Cardiac septum (tissue), 1 donor: ENCODE measurements around the gene PABPC1L. TPM values are rescaled to one million over a fixed set of nuclear protein-coding genes. Genes with fewer than 3 reads are reported as not detected.
A peak's percentile ranks its signal among the peaks of the same experiment; 100 is the strongest.

Experiments
- DNase-seq: peaks from one replicate; pipeline ENCODE4 v3.0.0-alpha.2; 2020; ENCODE audit warnings: low spot score
- intact Hi-C: fragments of 100-400 bp; cut with DNase I; formaldehyde crosslinking; loops from one replicate; pipeline ENCODE4 v1.14.0; 2022
- total RNA-seq: library from RNA; stranded (reverse); fragmentation: NEBNext Ultra II Directional; extraction: Animal tissue kit (Norgen Biotek cat#: 25700); gene quantifications from one replicate; pipeline ENCODE4 v1.2.1, GENCODE V29; 2021
- donor health status: DM: no; HTN: no; CAD: no.

PABPC1L gene
- total RNA-seq, 1 donor from 2014 or later = 4.7 TPM

- intact Hi-C loops = no loop called here
- no peak for DNase-seq
These were observed 13.3 kb upstream of the PABPC1L start for GRCh38 chr20:44896583-44896982.

GRCh38 chr20:44897133-44897532 is 12.7 kb upstream of the PABPC1L start:
- no peak for DNase-seq
- intact Hi-C loops = no loop called here

- intact Hi-C loops = no loop called here
- no peak for DNase-seq
These were observed 9.5 kb upstream of the PABPC1L start for GRCh38 chr20:44900231-44900854.

DNA sequence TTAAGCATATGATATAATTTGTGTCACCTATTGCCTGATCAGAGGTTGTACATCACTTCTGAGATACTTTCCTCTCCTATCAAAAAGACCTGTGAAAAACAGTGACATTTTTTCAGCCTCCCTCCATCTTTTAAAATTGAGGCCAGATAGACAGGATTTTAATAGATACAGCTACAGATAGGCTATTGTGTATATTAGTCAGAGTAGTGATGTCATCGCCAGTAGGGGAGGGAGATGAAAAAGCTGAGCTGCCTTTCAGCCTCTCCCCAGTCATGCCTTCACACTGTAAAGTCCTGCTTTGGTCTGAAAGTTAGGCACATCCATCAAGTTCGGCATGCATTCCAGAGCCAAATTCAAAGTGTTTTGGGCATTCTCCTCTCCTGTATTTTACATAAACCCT is 7.9 kb upstream of the PABPC1L start:
- intact Hi-C loops = no loop called here
- DNase-seq = no peak

DNA sequence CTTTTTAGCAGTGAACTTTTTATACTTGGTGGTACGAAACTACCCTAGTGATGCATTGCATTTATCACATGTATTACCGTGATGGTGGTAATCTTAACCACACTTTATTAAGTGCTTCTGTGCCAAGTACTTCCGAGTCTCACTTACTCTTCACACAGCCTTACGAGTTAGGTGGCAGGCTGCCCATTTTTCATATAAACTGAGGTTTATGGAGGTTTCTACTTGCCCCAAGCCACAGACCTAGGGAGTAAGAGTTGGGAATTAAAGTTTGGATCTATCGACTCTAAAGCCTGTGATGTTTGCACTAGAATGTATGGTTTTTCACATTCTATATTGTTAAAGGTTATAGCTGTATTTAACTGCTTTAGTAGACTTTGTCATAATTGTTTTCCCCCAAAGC is 5.5 kb upstream of the PABPC1L start:
- intact Hi-C loops = no loop called here
- DNase-seq = no peak

- DNase-seq = no peak
- intact Hi-C loops = no loop called here
These were observed 631 bp upstream of the PABPC1L start for GRCh38 chr20:44908987-44909871.

GRCh38 chr20:44910690-44911262 is 916 bp downstream of the PABPC1L start:
- intact Hi-C loops = no loop called here

DNA sequence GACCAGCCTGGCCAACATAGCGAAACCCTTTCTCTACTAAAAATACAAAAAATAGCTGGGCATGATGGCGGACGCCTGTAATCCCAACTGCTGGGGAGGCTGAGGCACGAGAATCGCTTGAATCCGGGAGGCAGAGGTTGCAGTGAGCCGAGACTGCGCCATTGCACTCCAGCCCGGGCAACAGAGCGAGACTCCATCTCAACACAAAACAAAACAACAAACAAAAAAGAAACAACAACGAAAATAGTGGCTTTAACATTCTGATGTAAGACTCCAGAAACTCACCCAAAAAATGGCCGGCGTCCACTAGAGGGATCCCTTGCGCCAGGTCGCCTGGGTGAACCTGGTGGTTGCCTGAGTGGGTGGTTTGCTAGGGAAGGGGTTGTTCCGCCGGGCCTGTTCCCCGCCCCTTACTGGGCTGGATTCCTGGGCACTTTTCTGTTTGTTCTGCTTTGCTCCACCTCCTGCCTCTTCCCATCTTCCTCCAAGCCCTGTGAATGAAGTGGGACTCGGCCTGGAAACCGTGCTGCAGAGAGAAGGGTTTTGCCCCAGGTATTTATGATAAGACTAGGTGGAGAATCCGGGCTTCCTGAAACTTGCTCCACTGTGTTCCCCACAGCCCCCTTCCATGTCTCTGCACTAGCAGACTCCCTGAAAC is 1.5 kb downstream of the PABPC1L start:
- intact Hi-C loops = no loop called here
- no peak for DNase-seq

More at GRCh38 chr20:44910690-44911262, 916 bp downstream of the PABPC1L start:
- no peak for DNase-seq

- DNase-seq = no peak
- intact Hi-C loops = no loop called here
These were observed 2.3 kb downstream of the PABPC1L start for GRCh38 chr20:44912189-44912588.

DNA sequence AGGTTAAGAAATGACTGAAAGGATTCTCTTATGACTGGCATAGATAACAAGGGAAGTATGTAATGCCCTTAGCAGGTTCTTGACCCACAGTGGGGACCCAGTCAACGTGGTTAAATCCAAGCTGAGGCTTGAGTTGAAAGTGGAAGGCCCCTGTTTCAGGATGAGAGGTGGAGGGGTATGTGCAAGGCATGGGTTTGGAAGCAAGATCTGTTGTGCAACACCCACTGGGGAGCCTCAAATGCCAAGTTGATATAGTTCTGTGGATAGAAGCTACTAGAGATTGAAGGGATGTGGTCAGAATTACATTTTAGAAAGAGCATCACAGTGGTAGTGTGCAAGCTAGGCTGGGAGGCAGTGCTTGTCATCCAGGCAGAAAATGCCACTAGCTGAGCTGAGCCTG is 5.1 kb downstream of the PABPC1L start:
- DNase-seq = no peak
- intact Hi-C loops = no loop called here

- no peak for DNase-seq
- intact Hi-C loops = no loop called here
These were observed 6.7 kb downstream of the PABPC1L start for GRCh38 chr20:44916586-44916985.

DNA sequence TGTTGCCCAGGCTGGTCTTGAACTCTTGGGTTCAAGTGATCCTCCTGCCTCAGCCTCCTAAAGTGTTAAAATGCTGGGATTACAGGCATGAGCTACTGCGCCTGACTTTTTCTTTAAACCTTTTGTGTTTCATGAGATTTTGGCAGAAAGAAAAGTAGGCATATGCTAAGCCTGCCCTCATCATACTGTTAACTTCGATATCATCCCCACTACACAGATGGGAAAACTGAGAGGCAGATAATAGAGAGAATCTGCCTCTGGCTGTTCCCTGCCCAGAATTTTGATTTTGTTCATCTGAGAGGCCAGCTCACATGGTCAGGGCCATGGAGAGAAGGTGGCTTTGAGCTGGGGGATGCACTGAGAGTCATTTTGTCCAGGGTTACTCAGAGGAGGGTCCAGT is 7.5 kb downstream of the PABPC1L start:
- intact Hi-C loops = no loop called here
- DNase-seq = no peak

DNA sequence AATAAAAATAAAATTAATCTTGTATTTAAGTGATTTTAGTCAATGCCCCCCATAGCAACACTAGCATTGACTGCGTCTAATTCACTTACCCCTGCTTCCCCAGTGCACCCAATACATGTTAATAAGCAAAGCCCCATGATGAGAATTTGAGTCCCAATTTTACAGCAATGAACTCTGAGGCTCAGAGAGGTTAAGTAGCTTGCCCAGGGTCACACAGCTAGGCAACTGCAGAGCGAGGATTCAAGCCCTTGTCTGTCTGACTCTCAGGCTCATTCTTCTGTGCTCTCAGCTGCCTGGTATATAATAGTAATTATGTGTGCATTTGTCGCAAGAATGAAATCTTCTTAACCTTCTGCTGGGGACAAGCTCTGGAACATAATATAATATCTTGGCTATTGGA is 8.5 kb downstream of the PABPC1L start:
- intact Hi-C loops = no loop called here
- DNase-seq = no peak

- intact Hi-C loops = no loop called here
- no peak for DNase-seq
These were observed 8.9 kb downstream of the PABPC1L start for GRCh38 chr20:44918761-44919160.

DNA sequence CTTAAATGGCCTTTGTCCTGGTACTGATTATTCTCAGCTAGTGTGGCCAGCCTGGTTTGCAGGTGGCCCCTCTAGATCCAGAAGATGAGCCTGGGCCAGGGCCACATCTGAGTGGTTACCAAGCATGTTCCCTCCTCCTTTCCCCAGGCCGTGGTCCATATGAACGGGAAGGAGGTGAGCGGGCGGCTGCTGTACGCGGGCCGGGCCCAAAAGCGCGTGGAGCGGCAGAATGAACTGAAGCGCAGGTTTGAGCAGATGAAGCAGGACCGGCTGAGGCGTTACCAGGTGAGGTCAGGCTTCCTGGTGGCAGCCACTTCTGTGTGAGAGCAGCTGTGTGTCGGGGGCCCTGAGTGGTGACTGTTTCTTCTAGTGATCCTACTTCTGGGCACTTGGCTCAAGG is 11.6 kb downstream of the PABPC1L start:
- intact Hi-C loops = no loop called here
- DNase-seq = peak; percentile 73

- intact Hi-C loops = no loop called here
- DNase-seq = no peak
These were observed 14.7 kb downstream of the PABPC1L start for GRCh38 chr20:44924541-44924940.

GRCh38 chr20:44928595-44928994 is 18.7 kb downstream of the PABPC1L start:
- DNase-seq = no peak
- intact Hi-C loops = no loop called here

- no peak for DNase-seq
These were observed 20.8 kb downstream of the PABPC1L start for GRCh38 chr20:44930517-44931168.

GRCh38 chr20:44931911-44932310 is 22.1 kb downstream of the PABPC1L start:
- intact Hi-C loops = no loop called here
- DNase-seq = no peak

More at GRCh38 chr20:44930517-44931168, 20.8 kb downstream of the PABPC1L start:
- intact Hi-C loops = no loop called here

DNA sequence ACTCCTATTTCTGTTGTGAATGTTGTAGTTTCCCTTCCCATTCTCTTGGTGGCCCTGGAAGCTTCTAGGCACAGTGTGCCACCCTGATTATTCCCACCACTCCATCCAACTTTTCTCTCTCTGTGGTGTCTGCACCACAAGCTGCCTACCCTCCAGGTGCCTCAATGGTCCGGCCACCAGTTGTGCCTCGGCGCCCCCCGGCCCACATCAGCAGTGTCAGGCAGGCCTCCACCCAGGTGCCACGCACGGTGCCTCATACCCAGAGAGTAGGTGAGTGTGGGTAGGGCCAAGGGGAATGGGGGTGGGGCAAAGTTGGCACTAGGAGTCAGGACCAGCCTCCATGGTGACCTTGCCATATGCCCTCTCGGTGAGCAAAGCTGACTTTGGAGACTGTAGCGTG is 23.1 kb downstream of the PABPC1L start:
- no peak for DNase-seq
- intact Hi-C loops = no loop called here
